Activated CD8-positive, alpha-beta T cell treated with anti-CD3 and anti-CD28 coated beads for 36 hours (primary cell): Measurements from ENCODE around the gene HIGD2A. TPM values are rescaled to one million over a fixed set of nuclear protein-coding genes. Genes with fewer than 3 reads are reported as not detected.

Source experiments
- ATAC-seq: fragments of 200-7000 bp; cut with Tn5 transposase; one replicate; pipeline ENCODE4 v1.10.0; 2021; ENCODE audit warnings: mild to moderate bottlenecking, moderate library complexity
- CTCF ChIA-PET: fragments of 350-600 bp; sonication (Branson Sonifier 250); formaldehyde crosslinking; loops from one replicate; lab custom pipeline; 2021; ENCODE audit warnings: antibody characterized with exemption; lab: Charles Lee
- POLR2A ChIA-PET: fragments of 350-600 bp; sonication (Branson Sonifier 250); formaldehyde crosslinking; loops from one replicate; lab custom pipeline; 2021; ENCODE audit warnings: antibody characterized with exemption; lab: Charles Lee
- DNase-seq: peaks from one replicate; pipeline ENCODE4 v3.0.0-alpha.2; 2020
- H3K27ac Mint-ChIP-seq: one replicate; pipeline ENCODE4 v1.8.0; 2021; ENCODE audit warnings: mild to moderate bottlenecking, mixed read lengths
- H3K27me3 Mint-ChIP-seq: one replicate; pipeline ENCODE4 v1.8.0; 2021; ENCODE audit warnings: mixed read lengths
- H3K36me3 Mint-ChIP-seq: one replicate; pipeline ENCODE4 v1.8.0; 2021; ENCODE audit warnings: low read depth, mixed read lengths
- H3K4me1 Mint-ChIP-seq: one replicate; pipeline ENCODE4 v1.8.0; 2021; ENCODE audit warnings: low read depth, mixed read lengths
- H3K4me3 Mint-ChIP-seq: one replicate; pipeline ENCODE4 v1.8.0; 2021; ENCODE audit warnings: mild to moderate bottlenecking, moderate library complexity, mixed read lengths
- H3K9me3 Mint-ChIP-seq: one replicate; pipeline ENCODE4 v1.8.0; 2021; ENCODE audit warnings: mixed read lengths
- CTCF ChIP-seq: fragments of 200-600 bp; IDR thresholded peaks from one replicate; pipeline ENCODE4 v1.8.0; 2022; ENCODE audit warnings: antibody characterized with exemption, mild to moderate bottlenecking
- intact Hi-C: fragments of 100-400 bp; cut with micrococcal nuclease; formaldehyde crosslinking; loops from one replicate; pipeline ENCODE4 v1.10.0; 2022
- total RNA-seq, 2 experiments: library from RNA; stranded (reverse); gene quantifications; one replicate each; pipeline ENCODE4 v1.2.3, GENCODE V29; 2021

HIGD2A gene
- total RNA-seq, 2 experiments from 2014 or later, result 118 to 120 TPM

- H3K4me1 Mint-ChIP-seq, result peaks cover 29% of the 10 kb centered on the region
- H3K9me3 Mint-ChIP-seq, result no peaks in the 10 kb centered on the region
- H3K27ac Mint-ChIP-seq, result peak within 1 kb of the TSS; percentile 98
- peak within 1 kb of the TSS; percentile 98 for H3K4me3 Mint-ChIP-seq
- peak; percentile 90 for ATAC-seq
- ChIA-PET CTCF (interaction anchor here (1.1 to 1.3 kb wide), 2 partner anchors 9 to 182 kb away, joined by 3 to 5 read pairs; no protein-coding TSS in a partner anchor), POLR2A (interaction anchor here (0.9 to 3.1 kb wide), 13 partner anchors 9 to 174 kb away, joined by 3 to 14 read pairs (median 4); partner anchors contain the start of gene FAF2)
- H3K27me3 Mint-ChIP-seq, result no peaks in the 10 kb centered on the region
- peak; percentile 96 for DNase-seq
- peaks cover 19% of the 10 kb centered on the region for H3K36me3 Mint-ChIP-seq
- peak; percentile 14 for TF ChIP-seq CTCF
- intact Hi-C loops, result loop anchor here (1.0 kb wide), 1 partner anchor 27 kb away; the partner anchor contains the start of genes HIGD2A and NOP16
Measured at GRCh38 chr5:176361437-176362232, 26.9 kb upstream of the HIGD2A start, which contains the start of gene KIAA1191. KIAA1191 (minus strand) TSS chr5:176361764; CDS start chr5:176359508, 2,256 bp downstream.

- TF ChIP-seq CTCF, result no peak
- CTCF ChIA-PET, result interaction anchor here (1.3 kb wide), 1 partner anchor 9 kb away, joined by 5 read pairs; no protein-coding TSS in a partner anchor
Measured at GRCh38 chr5:176362233-176362490, 26.4 kb upstream of the HIGD2A start.

GRCh38 chr5:176364765-176365350 lies 23.7 kb upstream of the HIGD2A start:
- H3K4me1 Mint-ChIP-seq, result peaks cover 21% of the 10 kb centered on the region
- ChIA-PET CTCF (no interaction called here), POLR2A (interaction anchor here (2.1 kb wide), 1 partner anchor 17 kb away, joined by 6 read pairs; no protein-coding TSS in a partner anchor)
- ATAC-seq (no peak), DNase-seq (no peak)
- peak overlapping the region; percentile 67 for H3K27ac Mint-ChIP-seq
- peak overlapping the region; percentile 77 for H3K4me3 Mint-ChIP-seq
- no peak for TF ChIP-seq CTCF
- intact Hi-C loops, result no loop called here
- H3K36me3 Mint-ChIP-seq, result peaks cover 19% of the 10 kb centered on the region
- H3K9me3 Mint-ChIP-seq, result no peaks in the 10 kb centered on the region
- no peaks in the 10 kb centered on the region for H3K27me3 Mint-ChIP-seq

More at GRCh38 chr5:176362233-176362490, 26.4 kb upstream of the HIGD2A start:
- ATAC-seq, result no peak
- Mint-ChIP-seq H3K9me3 (no peaks in the 10 kb centered on the region), H3K27ac (peak overlapping the region; percentile 98), H3K36me3 (peaks cover 21% of the 10 kb centered on the region), H3K4me3 (peak overlapping the region; percentile 98), H3K4me1 (peaks cover 32% of the 10 kb centered on the region), H3K27me3 (no peaks in the 10 kb centered on the region)
- POLR2A ChIA-PET, result interaction anchor here (1.0 to 3.1 kb wide), 9 partner anchors 8 to 173 kb away, joined by 3 to 14 read pairs (median 4); partner anchors contain the start of gene FAF2
- DNase-seq, result no peak
- intact Hi-C loops, result no loop called here

GRCh38 chr5:176365351-176366231 lies 23.0 kb upstream of the HIGD2A start, which contains the start of gene ARL10:
ARL10 (plus strand) TSS chr5:176365487; CDS start chr5:176365564, 77 bp downstream.
- Mint-ChIP-seq H3K4me3 (peak within 1 kb of the TSS; percentile 77), H3K36me3 (peaks cover 18% of the 10 kb centered on the region), H3K9me3 (no peaks in the 10 kb centered on the region), H3K4me1 (peaks cover 21% of the 10 kb centered on the region), H3K27me3 (no peaks in the 10 kb centered on the region), H3K27ac (peak within 1 kb of the TSS; percentile 67)
- POLR2A ChIA-PET, result interaction anchor here (2.1 kb wide), 2 partner anchors 16 to 23 kb away, joined by 6 to 7 read pairs; partner anchors contain the start of genes HIGD2A and NOP16
- DNase-seq, result peak; percentile 69
- CTCF ChIA-PET, result no interaction called here
- ATAC-seq, result peak; percentile 42
- TF ChIP-seq CTCF, result no peak
- intact Hi-C loops, result no loop called here
